DOHH2 (cell line): Measurements from ENCODE around the gene FIGNL1.

ENCODE experiments used
- EZH2phosphoT487 ChIP-seq: fragments of 200-600 bp; sonication (generic); IDR thresholded peaks from 2 replicates; pipeline ENCODE4 v1.6.1; 2017; ENCODE audit warnings: borderline replicate concordance, mild to moderate bottlenecking, antibody characterized with exemption, low read length, moderate library complexity, mixed read lengths
- TF ChIP-seq, protein P1 (sequence below): fragments of 200-600 bp; sonication (generic); IDR thresholded peaks from one replicate; pipeline ENCODE4 v1.5.1; 2014; ENCODE audit warnings: antibody characterized with exemption, mild to moderate bottlenecking, low read depth, low read length; ENCODE audit not compliant: poor library complexity, severe bottlenecking

GRCh38 chr7:50480797-50481196 is 30.6 kb upstream of the FIGNL1 start:
- TF ChIP-seq, protein P1, sequence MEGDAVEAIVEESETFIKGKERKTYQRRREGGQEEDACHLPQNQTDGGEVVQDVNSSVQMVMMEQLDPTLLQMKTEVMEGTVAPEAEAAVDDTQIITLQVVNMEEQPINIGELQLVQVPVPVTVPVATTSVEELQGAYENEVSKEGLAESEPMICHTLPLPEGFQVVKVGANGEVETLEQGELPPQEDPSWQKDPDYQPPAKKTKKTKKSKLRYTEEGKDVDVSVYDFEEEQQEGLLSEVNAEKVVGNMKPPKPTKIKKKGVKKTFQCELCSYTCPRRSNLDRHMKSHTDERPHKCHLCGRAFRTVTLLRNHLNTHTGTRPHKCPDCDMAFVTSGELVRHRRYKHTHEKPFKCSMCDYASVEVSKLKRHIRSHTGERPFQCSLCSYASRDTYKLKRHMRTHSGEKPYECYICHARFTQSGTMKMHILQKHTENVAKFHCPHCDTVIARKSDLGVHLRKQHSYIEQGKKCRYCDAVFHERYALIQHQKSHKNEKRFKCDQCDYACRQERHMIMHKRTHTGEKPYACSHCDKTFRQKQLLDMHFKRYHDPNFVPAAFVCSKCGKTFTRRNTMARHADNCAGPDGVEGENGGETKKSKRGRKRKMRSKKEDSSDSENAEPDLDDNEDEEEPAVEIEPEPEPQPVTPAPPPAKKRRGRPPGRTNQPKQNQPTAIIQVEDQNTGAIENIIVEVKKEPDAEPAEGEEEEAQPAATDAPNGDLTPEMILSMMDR, result no peak
- no peak for TF ChIP-seq EZH2phosphoT487
